AG04449 (cell line): ENCODE measurements around the gene CCNYL1.
A peak's percentile ranks its signal among the peaks of the same experiment; 100 is the strongest.

Experiments
- CTCF ChIA-PET: fragments of 350-600 bp; formaldehyde crosslinking; extraction: SDS; loops from one replicate; lab custom pipeline; 2021; ENCODE audit warnings: antibody characterized with exemption; lab: Yijun Ruan, JAX
- POLR2A ChIA-PET: fragments of 400-600, 350-600 bp; formaldehyde crosslinking; extraction: SDS; loops from one replicate; lab custom pipeline; 2020; ENCODE audit warnings: antibody characterized with exemption, inconsistent platforms; lab: Yijun Ruan, JAX
- DNase-seq: peaks from one replicate; pipeline ENCODE4 v3.0.0-alpha.2; 2010; ENCODE audit warnings: low read depth, low spot score
- H3K4me3 ChIP-seq: 2 replicates; pipeline ENCODE4 v1.5.1; 2011; ENCODE audit warnings: low read depth, mild to moderate bottlenecking, control low read depth, low read length
- TF ChIP-seq, protein P1 (sequence below): IDR thresholded peaks from one replicate; pipeline ENCODE4 v1.5.1; 2011; ENCODE audit warnings: mild to moderate bottlenecking, moderate library complexity, low read length, control low read depth, inconsistent platforms; ENCODE audit not compliant: insufficient read depth; ENCODE audit errors: missing control alignments

CCNYL1 gene

DNA sequence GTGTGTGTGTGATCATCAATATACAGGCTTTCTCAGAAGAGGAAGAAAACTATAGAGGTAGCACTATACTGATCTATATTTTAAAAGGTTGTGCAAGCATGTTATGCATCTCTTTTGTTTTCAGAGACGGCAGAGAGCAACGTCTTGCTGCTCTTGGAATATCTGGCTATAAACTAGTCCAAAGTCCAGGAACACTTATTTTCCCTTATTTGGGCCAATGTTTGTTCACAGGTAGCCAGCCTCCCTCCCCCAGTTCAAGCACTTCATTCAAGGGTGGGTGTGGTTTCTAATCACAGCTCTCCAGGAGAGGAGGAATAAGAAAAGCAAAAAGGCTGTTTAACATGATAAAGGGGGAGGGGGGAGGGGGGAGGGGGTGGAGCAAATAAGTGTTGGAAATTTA, 54.1 kb downstream of the CCNYL1 start:
- ChIA-PET POLR2A (no interaction called here), CTCF (interaction anchor here (1.2 to 10.4 kb wide), 6 partner anchors 19 to 965 kb away, joined by 3 to 79 read pairs (median 6); no protein-coding TSS in a partner anchor)
- DNase-seq = no peak
- TF ChIP-seq, protein P1, sequence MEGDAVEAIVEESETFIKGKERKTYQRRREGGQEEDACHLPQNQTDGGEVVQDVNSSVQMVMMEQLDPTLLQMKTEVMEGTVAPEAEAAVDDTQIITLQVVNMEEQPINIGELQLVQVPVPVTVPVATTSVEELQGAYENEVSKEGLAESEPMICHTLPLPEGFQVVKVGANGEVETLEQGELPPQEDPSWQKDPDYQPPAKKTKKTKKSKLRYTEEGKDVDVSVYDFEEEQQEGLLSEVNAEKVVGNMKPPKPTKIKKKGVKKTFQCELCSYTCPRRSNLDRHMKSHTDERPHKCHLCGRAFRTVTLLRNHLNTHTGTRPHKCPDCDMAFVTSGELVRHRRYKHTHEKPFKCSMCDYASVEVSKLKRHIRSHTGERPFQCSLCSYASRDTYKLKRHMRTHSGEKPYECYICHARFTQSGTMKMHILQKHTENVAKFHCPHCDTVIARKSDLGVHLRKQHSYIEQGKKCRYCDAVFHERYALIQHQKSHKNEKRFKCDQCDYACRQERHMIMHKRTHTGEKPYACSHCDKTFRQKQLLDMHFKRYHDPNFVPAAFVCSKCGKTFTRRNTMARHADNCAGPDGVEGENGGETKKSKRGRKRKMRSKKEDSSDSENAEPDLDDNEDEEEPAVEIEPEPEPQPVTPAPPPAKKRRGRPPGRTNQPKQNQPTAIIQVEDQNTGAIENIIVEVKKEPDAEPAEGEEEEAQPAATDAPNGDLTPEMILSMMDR = no peak
- H3K4me3 ChIP-seq = no peak overlapping the region

DNA sequence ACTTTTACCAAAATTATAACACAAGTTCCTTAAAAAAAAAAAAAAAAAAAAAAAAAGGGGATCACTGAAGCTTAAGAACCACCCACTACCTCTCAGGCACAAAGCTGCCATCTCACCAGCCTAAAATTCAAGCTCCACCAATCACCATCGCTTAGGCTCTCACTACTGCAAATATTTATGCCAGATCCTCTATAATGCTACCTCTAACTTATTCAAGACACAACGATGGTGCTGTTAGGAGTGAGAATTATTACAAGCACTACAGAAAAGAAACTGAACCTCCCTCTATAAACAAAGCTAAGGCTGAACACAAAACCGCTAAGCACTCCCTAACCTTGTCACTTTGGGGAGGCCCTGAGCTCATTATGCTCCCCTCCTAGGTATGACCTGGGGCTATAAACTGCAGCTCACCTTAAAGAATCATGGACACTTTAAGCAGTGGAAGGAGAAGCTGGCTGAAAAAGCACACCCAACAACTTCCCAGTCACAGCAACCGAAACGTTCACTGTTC, 54.7 kb downstream of the CCNYL1 start:
- no peak overlapping the region for H3K4me3 ChIP-seq
- DNase-seq = no peak
- POLR2A ChIA-PET = no interaction called here
- CTCF ChIA-PET = interaction anchor here (0.8 to 10.4 kb wide), 7 partner anchors 19 to 307 kb away, joined by 3 to 79 read pairs (median 3); no protein-coding TSS in a partner anchor
- TF ChIP-seq, protein P1 = no peak

DNA sequence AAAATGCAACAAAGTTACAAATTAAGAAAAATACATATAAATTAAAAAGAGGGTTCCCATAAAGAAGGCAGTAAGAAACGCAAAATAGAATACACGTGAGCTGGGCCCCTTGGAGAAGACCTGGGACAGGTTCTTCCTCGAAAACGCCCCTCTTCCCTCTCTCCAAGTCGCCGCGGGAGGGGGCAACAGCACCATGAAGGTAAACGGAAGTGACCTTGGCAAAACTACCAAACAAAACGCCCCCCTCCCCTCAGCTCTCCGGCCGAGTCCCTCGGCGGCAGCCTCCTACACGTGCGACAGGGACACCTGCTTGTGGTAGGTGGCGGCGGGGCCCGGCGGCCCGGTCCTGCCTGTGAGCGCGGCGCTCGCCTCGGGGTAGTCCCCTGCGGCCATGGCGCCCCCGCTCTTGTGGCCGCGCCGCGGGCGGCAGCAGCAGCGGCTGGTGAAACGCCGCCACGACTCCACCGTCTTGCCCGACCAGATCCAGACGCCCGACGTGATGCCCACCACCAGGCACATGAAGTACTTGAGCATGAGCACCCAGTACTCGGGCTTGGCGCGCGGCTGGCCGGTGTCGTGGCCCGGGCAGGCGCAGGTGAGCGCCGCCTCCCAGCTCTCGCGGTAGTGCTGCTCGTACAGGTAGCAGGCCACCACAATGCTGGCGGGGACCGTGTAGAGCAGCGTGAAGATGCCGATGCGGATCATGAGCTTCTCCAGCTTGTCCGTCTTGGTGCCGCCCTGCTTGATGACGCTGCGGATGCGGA, 55.4 kb downstream of the CCNYL1 start:
- TF ChIP-seq, protein P1 = no peak
- ChIA-PET POLR2A (no interaction called here), CTCF (interaction anchor here (0.6 to 10.4 kb wide), 9 partner anchors 20 to 307 kb away, joined by 3 to 79 read pairs (median 3); partner anchors contain the start of gene PLEKHM3)
- peak overlapping the region; percentile 8; the same call in 1 of the 2 replicates for H3K4me3 ChIP-seq
- DNase-seq = no peak

DNA sequence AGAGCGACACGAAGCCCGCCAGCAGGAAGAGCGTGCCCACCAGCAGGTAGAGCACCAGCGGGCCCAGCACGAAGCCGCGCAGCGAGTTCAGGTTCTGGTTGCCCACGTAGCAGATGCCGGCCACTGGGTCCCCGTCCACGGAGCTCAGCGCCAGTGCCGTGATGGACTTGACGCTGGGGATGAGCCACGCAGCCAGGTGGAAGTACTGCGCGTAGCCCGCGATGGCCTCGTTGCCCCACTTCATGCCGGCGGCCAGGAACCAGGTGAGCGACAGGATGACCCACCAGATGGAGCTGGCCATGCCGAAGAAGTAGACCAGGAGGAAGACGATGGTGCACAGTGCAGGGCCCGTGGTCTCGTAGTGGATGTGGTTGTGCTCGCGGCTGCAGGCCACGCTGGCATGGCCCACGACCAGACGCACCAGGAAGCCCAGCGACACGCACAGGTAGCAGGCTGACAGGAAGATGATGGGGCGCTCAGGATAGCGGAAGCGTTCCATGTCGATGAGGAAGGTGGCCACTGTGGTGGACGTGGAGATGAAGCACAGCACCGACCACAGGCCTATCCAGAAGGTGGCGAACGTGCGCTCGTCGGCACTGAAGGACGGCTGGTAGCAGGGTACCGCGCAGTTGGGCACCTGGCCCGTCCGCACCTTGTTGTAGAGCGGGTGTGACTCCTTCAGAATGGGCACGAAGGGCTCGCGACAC, 56.2 kb downstream of the CCNYL1 start:
- TF ChIP-seq, protein P1 = peak; percentile 55
- H3K4me3 ChIP-seq = peak overlapping the region; percentile 69; the same call in 1 of the 2 replicates
- ChIA-PET CTCF (interaction anchor here (0.7 to 10.4 kb wide), 5 partner anchors 21 to 304 kb away, joined by 3 to 79 read pairs (median 8); partner anchors contain the start of gene PLEKHM3), POLR2A (no interaction called here)
- DNase-seq = no peak

DNA sequence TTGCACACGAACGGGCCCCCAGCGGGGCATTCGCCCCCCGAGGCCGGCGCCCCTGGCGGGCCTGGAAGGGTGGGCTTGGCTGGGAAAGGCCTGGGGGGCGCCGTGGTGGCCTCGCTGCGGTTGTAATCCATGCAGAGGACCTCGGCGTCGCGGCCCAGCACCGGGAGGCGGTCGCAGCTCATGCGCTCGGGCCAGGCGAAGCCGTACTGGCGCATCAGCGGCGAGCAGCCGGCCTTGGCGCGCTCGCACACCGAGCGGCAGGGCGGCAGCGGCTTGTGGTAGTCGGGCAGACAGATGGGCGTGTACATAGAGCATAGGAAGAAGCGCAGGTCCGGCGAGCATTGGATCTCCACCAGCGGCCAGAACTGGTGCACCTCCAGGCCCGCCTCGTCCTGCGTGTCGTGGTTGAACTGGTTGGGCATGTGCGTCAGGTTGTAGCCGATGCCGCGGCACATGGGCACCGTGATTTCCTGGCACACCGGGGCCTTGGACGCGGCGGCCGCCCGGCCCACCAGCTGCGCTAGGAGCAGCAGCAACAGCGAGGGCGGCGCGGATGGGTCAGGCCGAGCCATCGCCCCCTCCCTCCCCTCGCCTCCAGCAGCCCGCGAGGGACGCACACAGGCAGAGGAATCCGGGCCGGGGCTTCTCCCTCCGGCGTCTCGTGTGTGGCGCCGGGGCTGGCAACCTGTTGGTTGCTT, 56.9 kb downstream of the CCNYL1 start:
- DNase-seq = no peak
- POLR2A ChIA-PET = no interaction called here
- CTCF ChIA-PET = interaction anchor here (0.6 to 10.4 kb wide), 6 partner anchors 22 to 678 kb away, joined by 3 to 79 read pairs (median 6); no protein-coding TSS in a partner anchor
- TF ChIP-seq, protein P1 = no peak
- H3K4me3 ChIP-seq = peak overlapping the region; percentile 69
